Activated T-cell treated with anti-CD3 and anti-CD28 coated beads, Interleukin-2, amount 50 U/mL, for 48 hours (primary cell): ENCODE results near the gene ARHGEF2.
"Not testable (repeated sequence)": the region's sequence is repeated elsewhere in the genome, so short reads cannot be mapped to it uniquely, and the experiment has no call there.

Experiments used
- DNase-seq, 2 experiments: peaks; one replicate each; pipeline ENCODE4 v3.0.0-alpha.2; 2020

ARHGEF2 gene

GRCh38 chr1:155990005-155990739 lies 11.8 kb upstream of the ARHGEF2 start:
- no peak for DNase-seq

GRCh38 chr1:155989242-155990004 lies 11.1 kb upstream of the ARHGEF2 start:
- DNase-seq: peak; percentile 88 to 89

- DNase-seq: not testable (repeated sequence)
Observed at GRCh38 chr1:155984903-155985645, 6.7 kb upstream of the ARHGEF2 start.

- DNase-seq: no peak
Observed at GRCh38 chr1:155984341-155984740, 6.0 kb upstream of the ARHGEF2 start.

GRCh38 chr1:155983191-155984024 lies 5.1 kb upstream of the ARHGEF2 start:
- no peak for DNase-seq

GRCh38 chr1:155982106-155982505 lies 3.8 kb upstream of the ARHGEF2 start:
- DNase-seq: no peak

GRCh38 chr1:155981266-155982088 lies 3.1 kb upstream of the ARHGEF2 start:
- DNase-seq: no peak

- DNase-seq: no peak
Observed at GRCh38 chr1:155979597-155980343, 1.4 kb upstream of the ARHGEF2 start.

- DNase-seq: peak in 1 of 2 experiments; percentile 53
Observed at GRCh38 chr1:155978973-155979429, 654 bp upstream of the ARHGEF2 start.

- DNase-seq: peak; percentile 81 to 83
Observed at GRCh38 chr1:155977690-155978324, 540 bp downstream of the ARHGEF2 start.

GRCh38 chr1:155976913-155977689 lies 1.2 kb downstream of the ARHGEF2 start:
- DNase-seq: peak; percentile 53 to 62

- DNase-seq: peak; percentile 66 to 68
Observed at GRCh38 chr1:155976062-155976912, 2.1 kb downstream of the ARHGEF2 start.

GRCh38 chr1:155975375-155976061 lies 2.8 kb downstream of the ARHGEF2 start:
- DNase-seq: no peak

- no peak for DNase-seq
Observed at GRCh38 chr1:155974208-155975115, 3.9 kb downstream of the ARHGEF2 start.

GRCh38 chr1:155973723-155974122 lies 4.6 kb downstream of the ARHGEF2 start:
- no peak for DNase-seq
